NCI-H82 treated with DMSO at 0.1 percent for 48 hours (cell line): Measurements from ENCODE around the gene KAT6B.
"Not testable (repeated sequence)": the region's sequence is repeated elsewhere in the genome, so short reads cannot be mapped to it uniquely, and the experiment has no call there.

Experiments
- DNase-seq: peaks from one replicate; lab custom pipeline; 2025; ENCODE audit not compliant: unreplicated experiment; lab: John Stamatoyannopoulos, UW

Gene KAT6B

GRCh38 chr10:74826142-74827044 lies at the start of gene KAT6B:
KAT6B (plus strand) TSS chr10:74826600; CDS start chr10:74842858, 16,258 bp downstream.
- DNase-seq: peak; percentile 99

DNA sequence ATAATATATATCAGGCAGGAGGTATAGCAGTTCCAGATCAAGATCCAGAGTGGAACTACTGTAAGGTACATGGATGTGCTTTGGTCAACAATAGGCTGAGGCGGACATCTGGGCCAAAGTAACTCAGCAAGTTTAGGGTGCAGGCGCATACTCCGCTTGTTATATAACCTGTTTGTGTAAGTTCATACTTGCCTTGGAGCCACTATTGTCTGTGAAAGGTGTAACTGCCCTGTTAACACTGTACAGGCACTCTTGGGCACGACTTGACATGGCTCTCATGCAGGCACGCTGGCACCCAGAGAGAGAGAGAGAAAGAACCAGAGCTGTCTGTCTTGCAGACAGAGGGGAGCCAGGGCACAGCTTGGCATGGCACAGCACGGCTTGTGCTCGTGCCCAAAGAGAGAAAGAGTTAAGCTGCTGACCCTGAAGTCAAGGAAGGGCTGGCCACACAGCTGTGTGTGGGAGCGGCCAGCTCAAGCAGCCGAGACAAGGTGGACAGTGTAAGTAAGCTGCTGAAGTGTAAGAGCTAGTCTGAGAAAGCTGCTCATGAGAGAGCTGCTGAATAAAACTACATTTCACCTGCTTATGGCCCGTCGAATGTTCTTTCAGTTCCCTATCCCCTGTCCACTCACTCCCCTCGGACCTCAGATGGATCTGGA lies 47.8 kb upstream of the KAT6B start:
- DNase-seq: no peak

DNA sequence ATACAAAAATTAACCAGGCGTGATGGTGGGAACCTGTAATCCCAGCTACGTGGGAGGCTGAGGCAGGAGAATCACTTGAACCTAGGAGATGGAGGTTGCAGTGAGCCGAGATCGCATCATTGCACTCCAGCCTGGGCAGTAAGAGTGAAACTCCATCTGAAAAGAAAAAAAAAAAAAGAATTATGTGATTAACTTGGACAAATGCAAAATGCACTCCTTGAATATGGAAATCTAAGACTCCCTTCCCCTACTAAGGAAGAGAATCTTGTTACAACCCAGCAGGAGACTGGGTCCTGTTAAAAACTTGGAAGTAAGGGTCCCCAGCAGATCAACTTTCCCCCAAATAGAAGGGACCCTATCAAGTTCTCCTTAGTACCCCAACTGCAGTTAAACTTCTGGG lies 44.5 kb upstream of the KAT6B start:
- not testable (repeated sequence) for DNase-seq

- DNase-seq: no peak
These were observed 41.9 kb upstream of the KAT6B start for GRCh38 chr10:74784462-74784861.

DNA sequence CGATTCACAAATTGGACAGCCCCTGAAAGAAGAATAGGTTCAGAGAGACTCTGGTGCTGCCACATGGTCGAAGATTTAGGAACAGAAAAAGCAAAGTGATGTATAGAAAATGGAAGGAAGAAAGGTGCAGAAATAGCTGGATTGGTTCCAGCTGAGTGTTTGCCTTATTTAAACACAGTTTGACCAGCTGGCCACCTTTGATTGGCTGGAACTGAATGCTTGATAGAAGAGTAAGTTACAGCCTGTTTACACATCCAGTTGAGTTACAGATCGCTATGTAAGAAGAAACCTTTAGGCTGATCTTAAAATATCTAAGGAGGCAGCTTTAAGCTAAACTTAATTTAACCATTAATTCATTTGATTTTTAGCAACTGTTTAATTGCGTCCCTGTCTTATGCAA lies 40.3 kb upstream of the KAT6B start:
- DNase-seq: no peak

DNA sequence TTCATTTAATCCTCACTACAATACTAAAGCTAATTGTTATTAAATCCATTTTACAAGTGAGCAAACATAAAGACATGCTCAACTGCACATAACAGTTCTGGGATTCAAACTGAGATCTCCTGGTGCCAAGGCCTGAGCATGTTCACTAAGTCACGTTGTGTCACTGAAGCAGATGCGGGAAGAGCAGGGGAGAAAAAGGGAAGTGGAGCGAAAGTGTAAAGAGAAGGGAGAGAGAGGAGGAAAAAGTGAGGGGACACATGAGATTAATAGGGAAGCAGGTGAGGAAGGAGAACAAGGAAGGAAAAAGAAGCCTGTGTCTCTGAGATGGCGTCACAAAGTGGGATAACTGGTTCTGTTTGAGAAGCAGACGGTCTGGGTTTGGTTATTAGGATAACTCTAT lies 38.9 kb upstream of the KAT6B start:
- no peak for DNase-seq

GRCh38 chr10:74791979-74792378 lies 34.4 kb upstream of the KAT6B start:
- DNase-seq: not testable (repeated sequence)

DNA sequence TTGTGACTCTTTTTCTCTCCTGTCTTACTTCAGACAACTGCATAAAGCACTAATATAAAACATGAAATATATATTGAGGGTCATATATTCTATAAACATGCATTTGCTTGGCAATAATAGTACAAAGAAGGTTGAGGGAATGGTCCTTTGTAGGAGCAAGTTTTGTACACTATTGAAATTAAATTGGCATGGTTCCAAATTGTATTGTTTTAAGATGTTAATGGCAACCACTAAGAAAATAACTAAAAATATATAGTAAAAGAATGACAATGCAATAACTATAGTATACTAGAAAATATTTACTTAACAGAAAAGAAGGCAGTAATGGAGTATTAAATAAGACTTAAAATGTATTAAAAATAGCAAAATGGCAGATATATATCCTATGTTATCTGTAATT lies 33.7 kb upstream of the KAT6B start:
- no peak for DNase-seq

DNA sequence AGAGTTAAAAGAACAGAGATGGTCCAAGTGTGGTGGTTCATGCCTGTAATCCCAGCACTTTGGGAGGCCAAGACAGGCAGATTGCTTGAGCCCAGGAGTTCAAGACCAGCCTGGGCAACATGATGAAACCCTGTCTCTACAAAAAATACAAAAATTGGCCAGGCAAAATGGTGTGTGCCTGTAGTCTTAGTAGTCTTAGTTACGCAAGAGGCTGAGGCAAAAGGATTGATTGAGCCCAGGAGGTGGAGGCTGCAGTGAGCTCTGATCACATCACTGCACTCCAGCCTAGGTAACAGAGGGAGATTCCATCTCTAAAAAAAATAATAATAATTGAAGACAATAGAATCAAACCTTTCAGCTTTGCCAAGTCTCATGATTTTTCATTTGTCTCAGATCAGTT lies 33.2 kb upstream of the KAT6B start:
- not testable (repeated sequence) for DNase-seq

- DNase-seq: no peak
These were observed 31.9 kb upstream of the KAT6B start for GRCh38 chr10:74794531-74794930.

- no peak for DNase-seq
These were observed 28.9 kb upstream of the KAT6B start for GRCh38 chr10:74797550-74797949.

DNA sequence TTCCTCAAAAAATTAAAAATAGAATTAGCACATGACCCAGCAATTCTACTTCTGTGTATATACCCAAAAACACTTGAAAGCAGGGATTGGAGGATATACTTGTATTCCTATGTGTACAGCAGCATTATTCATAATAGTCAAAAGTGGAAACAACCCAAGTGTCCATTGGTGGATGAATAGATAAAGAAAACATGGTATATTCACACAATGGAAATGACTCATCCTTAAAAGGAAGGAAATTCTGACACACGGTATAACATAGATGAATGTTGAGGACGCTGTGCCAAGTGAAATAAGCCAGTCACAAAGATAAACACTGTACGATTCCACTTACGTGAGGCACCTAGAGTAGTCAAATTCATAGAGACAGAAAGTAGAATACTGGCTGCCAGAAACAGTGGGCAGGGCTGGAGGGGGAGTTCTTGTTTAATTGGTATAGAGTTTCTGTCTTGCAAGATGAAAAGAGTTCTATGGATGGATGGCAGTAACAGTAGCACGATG lies 26.6 kb upstream of the KAT6B start:
- DNase-seq: no peak

DNA sequence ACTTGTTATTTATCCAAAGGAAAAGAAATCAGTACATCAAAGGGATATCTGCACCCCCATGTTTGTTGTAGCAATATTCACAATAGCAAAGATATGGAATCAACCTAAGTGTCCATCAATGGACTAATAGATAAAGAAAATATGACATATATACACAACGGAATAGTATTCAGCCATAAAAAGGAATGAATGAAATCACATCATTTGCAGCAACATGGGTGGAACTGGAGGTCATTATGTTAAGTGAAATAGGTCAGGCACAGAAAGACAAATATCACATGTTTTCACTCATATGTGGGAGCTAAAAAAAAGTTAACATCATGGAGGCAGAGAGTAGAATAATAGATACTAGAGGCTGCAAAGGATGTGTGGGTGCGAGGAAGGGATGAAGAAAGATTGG lies 25.0 kb upstream of the KAT6B start:
- DNase-seq: no peak

DNA sequence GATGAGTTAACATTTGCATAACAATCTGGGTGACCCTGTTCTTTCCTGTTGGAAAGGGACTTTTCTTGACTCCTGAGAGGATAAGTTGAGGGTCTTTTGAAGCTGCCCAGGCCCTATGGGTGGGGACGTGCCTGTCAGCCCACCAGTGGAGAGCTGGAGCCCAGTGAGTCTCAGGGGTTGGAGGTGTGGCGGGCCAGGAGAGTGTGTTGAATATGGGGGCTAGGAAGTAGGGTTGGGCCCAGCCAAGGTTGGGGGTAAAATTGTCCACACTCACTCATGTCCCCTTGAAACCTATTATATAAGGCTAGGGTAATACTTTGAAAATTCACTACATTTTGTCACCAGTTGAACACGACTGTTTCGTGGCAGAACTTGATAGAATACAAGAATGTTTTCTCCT lies 17.9 kb upstream of the KAT6B start:
- DNase-seq: no peak

- no peak for DNase-seq
These were observed 16.3 kb upstream of the KAT6B start for GRCh38 chr10:74810087-74810486.

DNA sequence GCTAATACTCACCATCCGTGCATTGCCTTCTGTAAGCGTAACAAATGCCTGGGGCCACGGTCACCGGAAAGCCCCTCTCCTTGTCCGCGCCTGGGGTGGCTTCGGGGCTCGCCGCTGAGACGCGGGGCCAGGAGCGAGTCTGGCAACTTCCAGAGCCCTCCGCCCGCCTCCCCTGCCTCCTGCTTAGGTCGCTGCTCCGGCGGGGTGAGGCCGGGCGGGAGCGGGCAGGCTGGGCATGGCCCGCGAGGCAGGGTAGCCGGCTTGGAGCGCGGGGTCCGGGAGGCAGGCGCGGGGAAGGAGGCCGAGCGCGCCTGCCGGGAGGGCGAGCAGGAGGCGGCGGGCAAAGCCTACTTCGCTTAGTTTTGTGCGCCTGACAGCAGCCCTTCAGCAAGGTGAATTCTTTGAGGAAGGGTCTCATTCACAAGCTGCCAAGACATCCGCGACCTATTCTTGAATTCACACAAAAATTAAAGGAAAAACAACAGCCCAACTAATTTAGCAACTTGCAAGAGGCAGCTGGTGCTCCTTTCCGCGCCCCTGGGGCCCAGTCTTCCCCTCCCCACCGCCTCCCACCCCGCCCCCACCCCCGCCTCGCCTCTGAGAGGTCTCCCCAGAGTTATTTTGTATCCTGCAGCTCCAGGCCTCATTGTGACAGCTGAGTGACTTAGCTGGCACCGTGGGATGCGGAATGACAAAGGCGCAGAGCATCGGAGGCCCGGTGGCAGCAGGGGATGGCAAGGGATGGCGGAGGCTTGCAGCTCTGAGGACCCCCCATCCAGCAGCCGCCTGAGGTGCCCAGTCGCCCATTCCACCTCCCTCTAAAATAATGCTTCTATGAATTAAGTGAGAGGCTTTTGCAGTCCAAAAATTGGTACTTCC lies 12.8 kb upstream of the KAT6B start:
- DNase-seq: no peak

GRCh38 chr10:74814797-74815196 lies 11.6 kb upstream of the KAT6B start:
- DNase-seq: no peak

DNA sequence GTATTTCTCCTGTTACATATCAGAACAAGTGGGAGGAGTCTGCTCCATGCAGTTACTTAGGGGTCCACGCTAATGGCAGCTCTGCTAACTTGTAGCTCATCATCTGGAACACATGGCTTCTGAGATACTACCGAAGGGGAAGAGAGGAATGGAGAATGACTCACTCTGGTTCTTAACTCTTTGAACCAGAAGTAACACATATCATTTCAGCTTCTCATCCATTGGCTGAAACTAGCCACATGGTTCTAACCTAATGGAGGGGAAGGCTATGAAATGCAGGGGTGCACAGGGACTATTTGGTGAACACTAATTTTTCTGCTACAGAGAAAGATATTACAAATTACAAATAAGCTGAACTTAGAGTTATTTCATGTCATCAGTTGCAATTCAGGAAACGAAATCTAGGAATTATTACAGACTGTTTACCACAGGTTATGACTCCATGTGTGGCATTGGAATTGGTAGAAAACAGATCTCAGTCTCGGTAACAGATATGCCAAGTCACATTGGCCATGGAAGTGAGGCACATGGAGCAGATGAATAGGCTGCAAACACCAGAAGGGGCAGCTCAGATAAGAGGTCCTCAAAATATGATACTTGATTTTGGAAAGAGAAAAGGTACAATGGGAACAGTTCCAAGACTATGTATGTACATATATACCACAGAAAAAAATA lies 9.4 kb upstream of the KAT6B start:
- DNase-seq: no peak

GRCh38 chr10:74821501-74821900 lies 4.9 kb upstream of the KAT6B start:
- DNase-seq: no peak

GRCh38 chr10:74822101-74822500 lies 4.3 kb upstream of the KAT6B start:
- no peak for DNase-seq
